ENCODE measurements around the gene PMPCA.
"Not testable (repeated sequence)": the region's sequence is repeated elsewhere in the genome, so short reads cannot be mapped to it uniquely, and the experiment has no call there.

The PMPCA gene

DNA sequence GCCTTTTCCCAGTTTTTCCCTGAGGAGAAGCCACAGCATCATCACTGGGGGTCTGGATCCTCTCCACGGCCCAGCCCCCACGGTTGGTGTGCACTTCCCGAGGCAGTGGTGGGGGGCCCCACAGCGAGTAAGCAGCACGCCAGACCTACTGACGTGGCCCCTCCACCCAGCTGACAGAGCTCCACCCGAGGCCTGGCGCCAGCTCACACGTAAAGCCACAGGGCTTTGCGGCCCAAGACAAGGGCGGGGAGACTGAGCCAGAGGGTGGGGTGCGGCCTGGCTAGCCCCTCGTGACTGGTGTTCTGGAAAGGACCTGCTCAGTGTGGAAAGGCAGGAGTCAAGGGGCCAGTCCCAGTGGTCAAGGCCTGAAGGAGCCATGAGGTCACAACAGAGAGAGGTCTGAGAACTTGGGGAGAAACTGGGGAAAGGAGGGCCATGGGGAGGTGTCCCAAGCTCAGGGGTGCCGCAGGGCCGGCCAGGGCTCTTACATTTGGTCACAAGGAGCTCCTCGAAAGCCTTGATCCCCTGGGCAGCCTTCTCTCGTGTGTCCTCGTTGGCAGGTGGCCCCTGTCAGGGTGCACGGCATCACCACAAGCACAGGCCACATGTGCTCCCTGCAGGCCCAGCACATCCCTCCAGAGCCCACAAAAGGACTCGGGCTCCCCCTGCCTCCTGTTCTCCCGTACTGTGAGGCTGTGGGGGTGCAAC lies 16.0 kb upstream of the PMPCA start:
- no peak for DNase-seq (ENCODE audit: low spot score)

DNA sequence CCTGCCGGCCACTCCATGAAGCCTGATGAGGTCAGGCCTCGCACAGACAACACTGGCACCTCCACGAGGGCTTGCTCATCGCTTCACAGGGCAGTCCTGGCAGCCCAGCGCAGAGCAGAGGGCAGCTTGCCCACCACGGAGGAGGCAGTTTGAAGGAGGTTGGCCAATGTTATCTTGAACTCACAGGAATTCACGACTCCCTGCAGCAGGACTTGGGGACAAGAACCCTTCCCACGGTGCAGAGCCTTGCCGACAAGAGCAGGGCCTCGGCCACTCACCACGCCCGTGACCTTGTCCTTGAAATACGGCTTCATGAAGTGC lies 15.5 kb upstream of the PMPCA start:
- DNase-seq (ENCODE audit: low spot score) = no peak

DNA sequence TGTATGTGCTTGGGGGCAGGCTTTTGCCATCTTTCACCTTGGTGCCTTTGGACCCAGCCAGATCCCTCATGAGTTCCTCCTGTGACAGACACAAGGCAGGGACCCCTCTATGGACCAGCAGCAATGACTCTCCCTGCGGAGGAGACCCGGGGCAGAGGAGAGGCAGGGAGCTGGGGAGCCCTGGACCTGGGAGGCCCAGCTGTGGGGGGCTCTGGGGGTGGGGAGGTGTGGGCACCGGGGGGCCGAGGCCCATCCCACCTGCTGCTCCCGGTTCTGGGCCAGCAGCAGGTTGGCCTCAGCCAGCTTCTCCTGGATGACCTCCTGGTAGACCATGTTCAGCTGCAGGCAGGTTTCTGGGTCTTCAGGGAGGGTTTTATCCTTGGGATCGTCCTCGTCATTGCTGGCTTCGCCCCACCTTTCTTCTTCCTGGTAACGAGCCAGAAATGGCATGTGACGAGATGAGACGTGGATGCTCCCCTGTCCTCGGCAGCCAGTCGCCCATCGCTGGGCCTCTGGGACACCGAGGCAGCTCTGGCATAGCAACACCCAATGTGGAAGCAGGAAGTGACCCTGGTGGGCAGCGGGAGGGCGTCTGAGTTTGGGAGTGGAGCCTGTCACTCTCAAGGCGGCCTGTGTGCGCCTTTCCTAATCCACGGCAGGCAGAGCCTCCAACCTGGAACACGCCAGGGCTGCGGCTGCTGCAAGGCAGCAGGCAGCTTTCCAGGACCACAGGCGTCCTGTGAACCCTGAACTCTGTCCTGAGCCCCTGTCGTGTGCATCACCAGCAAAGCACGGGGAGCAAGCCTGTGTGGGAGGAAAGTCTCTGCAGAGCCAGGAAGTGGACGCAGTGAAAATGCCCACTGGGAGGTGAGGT lies 14.9 kb upstream of the PMPCA start:
- DNase-seq (ENCODE audit: low spot score) = no peak

DNA sequence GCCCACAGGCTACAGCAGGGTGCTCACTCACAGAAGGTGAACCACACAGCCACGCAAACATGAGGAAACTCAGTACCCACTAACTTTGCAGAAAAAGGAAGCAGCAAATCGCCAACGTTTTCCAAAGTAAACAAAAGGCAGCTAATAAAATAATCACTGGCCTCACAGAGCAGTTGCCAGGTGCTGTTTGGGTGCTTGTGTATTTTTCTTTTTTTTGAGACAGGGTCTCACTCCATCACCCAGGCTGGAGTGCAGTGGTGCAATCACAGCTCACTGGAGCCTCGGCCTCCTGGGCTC lies 14.3 kb upstream of the PMPCA start:
- no peak for DNase-seq (ENCODE audit: low spot score)

DNA sequence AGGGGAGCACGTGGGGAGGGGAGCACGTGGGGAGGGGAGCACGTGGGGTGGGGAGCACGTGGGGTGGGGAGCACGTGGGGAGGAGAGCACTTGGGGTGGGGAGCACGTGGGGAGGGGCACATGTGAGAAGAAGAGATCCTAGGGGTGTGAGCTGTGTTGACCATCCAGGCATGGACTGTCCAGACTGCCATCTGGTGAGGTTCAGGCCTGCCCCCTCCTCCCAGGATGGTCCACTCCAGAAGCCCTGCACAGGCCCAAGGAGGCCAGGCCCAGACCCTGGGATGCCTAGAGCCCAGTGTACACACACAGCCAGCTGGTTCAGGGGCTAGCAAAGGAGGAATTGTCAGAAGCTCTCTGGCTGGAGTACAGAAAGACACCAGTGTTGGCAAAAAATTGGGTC lies 12.8 kb upstream of the PMPCA start:
- DNase-seq (ENCODE audit: low spot score) = no peak

DNA sequence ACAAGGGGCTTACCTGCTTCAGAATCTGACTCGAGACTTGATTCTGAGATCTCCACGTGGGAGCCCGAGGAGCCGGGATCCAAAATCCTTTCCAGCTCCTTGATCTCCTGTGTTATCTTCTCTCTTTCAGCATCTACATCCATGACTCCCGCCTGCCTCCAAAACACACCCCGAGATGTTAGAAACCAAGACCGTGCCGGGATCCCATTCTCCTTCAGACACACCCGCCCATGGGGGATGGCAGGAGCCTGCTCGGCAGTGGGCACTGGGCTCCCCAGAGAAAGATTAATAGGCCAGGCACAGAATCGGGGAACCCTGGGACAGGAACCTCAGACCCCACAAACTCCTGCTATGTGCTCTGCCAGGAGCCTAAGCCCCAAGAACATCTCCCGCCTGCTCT lies 12.2 kb upstream of the PMPCA start:
- no peak for DNase-seq (ENCODE audit: low spot score)

DNA sequence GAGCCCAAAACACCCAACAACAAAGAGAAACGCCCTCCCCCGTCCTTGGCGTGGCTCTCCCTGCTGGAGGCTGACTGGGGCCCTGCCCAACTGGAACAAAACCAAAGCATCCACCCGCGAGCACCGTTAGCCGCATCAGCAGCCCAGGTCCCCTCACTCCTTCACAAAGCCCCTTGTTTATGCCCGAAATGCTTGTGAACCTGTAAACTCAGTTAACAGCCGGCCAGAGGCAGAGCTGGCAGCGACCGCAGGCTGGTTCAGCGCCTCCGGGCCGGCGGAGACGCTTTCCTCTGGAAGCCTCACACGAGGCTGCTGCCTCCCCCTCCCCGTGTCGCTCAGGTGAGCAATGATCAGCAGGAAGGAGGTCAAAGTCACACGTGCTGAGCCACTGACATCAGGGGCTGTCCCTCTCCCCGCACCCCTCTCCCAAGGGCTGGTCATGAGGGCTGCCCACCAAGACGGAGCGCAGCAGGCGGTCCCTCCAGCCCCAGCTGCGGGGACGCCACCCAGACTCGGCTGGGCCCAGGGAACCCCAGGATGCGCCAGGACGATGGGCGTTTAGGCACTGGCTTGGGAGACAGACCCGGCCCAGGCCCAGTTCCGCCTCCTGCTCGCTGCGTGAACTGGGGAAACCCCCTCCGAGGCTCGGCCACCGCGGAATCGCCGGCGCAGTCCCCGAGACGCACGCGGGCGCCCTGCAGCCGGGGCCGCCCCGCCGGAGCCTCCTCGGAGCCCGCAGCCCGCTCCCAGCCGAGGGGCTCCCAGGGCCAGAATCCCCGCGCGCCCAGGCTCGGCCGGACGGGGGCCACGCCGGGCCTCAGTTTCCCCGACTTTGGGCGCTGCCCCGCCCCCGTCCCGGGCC lies 11.1 kb upstream of the PMPCA start:
- DNase-seq (ENCODE audit: low spot score) = peak; percentile 76

DNA sequence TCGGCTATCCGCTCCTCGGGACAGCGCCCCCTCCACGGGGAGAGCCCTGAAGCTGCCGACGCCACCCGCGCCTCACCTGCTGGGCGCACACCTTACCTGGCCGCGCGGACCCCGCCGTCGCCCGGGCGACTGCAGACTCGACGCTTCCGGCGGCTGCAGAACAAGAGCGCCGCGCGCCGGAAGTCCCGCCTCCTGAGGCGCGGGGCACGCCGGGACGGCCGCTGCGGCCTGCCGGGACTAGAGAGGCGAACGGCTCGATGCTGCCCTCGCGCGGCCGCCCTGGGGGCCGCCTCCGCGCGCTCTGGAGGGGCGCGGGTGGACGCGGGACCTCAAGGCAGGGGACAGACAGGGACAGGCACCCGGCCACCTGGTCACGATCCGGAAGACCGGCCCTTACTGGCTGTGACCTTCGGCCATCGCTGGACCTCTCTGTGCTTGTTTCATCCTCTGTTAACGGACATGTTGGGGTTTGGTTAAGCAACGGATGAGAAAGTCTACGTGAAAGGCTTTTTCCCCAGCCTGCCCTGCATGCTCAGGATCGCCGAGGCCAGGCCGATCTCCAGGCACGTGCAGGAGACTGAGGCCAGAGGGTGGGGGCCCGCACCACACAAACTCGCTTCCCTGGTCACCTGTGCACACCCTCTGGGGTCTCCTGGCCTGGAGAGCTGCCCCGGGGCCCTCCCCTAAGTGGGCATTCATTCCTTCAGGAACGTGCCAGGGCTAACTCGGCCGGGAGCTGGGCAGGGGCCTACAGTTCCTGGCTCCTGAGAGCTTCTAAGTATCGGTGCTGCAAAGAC lies 10.2 kb upstream of the PMPCA start, which contains the start of gene SNAPC4:
Gene SNAPC4, minus strand, starts transcription at position 133 of the 797 bp plus-strand sequence. CDS start 1,742 bp downstream, outside the sequence.
- peak; percentile 98 for DNase-seq (ENCODE audit: low spot score)

DNA sequence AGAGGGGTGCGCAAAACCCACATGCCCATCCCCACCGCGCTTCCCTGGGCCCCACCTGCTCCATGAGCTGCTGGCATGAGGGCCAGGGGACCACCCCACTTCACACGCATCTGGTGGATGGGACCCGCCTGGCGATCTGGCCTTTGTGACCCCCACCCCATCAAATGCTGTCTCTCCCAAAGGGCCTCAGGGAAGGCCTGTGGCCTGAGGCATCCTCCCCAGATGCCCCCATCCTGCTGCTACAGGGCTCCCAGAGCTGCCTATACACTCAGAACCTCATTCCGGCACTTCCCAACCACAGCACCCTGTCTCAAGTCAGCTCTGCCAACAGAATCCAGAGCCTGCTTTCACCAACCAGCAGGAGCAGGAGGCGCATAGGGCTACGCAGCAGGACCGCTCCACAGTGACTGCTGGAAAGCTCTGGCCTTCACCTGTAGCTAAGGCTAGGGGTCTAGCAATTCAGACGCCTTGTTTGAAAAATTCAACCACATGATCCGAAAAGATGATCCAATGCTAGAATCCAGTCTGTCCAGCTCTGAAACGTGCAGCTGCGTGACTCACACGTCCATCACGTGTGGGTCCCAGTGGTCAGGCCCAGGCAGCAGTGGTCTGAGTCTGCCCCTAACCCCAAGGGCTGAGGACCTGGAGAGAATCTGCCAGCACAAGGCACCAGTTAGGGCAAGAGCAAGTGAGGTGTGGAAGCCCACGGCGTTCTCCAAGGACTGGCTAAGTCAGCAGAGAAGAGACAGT lies 9.1 kb upstream of the PMPCA start:
- no peak for DNase-seq (ENCODE audit: low spot score)

DNA sequence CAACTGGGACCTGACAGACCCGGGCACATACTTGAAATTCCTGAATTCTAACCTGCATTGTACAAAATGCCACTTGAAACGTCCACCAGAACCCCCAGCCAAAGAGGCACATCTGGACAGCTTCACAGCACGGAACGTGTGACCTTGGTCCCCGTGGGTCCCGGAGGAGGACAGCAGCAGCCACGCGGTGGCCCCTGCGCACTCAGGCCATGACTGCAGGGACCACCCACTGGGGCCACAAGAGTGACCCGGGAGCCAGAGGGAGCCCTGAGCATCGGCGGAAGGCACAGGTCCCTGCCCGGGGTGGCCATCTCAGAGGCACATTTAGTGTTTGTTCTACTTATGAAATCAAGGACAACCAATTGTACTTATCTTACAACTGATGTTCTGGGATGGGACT lies 8.4 kb upstream of the PMPCA start:
- no peak for DNase-seq (ENCODE audit: low spot score)

DNA sequence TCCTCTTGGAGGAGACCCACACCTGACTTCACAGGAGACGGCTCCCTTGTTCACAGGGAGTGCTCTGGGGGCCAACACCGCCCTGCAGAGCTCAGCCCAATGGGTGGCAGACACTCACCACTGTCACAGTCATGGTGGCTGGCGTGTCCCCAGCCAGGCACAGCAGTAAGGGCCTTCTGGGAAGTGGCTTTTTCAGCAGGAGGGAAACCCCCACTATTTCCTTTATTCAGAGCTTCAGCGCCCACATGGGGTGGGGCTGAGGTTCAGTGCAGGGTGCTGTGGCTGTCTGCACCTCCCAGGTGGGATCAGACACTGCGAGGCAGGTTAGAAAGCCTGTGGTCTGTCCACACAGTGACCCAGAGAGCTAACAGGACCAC lies 6.9 kb upstream of the PMPCA start:
- no peak for DNase-seq (ENCODE audit: low spot score)

DNA sequence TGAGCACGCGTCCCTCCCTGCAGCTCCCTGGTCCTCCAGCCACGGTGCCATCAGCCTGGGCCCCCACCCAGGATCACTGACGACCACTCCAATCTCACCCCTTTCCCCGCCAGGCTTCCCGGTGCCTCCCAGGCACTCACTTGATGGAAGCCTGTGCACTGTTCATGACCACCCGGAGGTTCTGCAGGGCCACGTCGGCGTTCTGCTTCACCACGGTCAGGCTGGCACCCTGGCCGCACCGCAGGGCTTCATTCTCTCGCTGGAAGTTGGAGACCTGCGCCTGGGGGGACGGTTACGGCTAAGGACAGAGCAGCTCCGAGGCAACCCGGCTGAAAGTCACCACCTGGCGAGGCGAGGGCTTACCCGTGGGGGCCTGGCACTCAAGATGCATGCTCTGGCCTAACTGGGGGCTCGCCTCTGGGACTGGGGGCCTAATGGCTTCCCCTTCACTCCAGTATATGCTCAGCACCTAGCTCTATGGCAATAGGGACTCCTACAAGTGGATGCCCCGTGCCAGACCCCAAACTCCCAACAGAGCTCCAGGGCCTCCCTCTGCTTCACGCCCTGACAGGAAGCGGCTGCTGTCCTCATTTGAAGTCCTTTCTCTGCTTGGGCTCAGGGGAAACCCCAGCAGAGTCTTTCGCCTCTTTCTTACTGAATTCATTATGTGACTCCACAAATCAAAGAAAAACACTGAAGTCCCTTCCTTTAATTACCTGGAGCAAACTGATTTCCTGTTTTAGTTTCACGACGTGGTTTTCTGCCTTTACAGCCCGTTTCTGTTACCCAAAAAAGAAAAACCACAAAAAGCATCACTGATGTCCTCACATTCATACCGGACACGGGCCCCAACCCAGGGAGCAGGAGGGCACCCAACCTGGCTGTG lies 6.3 kb upstream of the PMPCA start:
- no peak for DNase-seq (ENCODE audit: low spot score)

DNA sequence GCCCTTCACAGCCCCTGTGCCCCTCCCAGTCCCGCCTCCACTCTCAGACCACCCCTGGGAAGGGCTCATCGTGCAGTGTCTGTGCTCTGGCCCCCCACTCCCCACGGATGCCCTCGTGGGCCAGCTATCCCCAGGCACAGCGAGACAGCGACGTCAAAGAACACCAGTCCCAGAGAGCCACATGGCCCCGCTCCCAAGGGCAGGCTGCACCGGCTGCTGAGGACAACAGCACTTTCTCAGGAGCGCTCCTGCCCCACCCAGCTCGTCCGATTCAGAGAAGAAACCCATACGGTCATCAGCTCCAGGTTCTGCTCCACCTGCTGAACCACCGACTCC lies 5.7 kb upstream of the PMPCA start:
- no peak for DNase-seq (ENCODE audit: low spot score)

DNA sequence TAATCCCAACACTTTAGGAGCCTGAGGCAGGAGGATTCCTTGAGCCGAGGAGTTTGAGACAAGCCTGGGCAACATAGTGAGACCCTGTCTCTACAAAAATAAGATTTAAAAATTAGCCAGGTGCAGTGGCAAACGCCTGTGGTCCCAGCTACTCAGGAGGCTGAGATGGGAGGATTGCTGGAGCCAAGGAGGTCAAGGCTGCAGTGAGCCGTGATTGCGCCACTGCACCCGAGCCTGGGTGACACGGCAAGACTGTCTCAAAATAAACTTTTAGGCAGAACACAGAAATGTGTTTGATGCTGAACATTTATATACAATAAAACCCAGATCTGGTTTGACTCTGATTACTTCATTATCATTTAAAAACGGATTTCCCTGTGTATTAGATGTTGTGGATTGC lies 5.0 kb upstream of the PMPCA start:
- DNase-seq (ENCODE audit: low spot score) = no peak

DNA sequence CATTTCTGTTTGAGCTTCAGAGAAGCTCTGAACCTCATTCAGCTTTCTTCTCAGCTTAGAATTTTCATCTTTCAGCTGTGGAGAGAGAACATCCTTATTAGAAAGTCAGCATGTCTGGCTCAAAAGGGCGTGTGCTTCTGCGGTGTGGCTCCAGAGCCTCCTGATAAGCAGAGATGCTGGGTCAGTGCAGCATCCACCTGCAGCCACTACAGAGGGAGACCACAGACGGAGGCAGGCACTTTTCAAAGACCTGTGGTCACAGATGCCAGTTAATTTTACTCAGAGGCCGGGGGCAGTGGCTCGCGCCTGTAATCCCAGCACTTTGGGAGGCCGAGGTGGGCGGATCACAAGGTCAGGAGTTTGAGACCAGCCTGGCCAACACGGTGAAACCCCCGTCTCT lies 4.6 kb upstream of the PMPCA start:
- not testable (repeated sequence) for DNase-seq (ENCODE audit: low spot score)

DNA sequence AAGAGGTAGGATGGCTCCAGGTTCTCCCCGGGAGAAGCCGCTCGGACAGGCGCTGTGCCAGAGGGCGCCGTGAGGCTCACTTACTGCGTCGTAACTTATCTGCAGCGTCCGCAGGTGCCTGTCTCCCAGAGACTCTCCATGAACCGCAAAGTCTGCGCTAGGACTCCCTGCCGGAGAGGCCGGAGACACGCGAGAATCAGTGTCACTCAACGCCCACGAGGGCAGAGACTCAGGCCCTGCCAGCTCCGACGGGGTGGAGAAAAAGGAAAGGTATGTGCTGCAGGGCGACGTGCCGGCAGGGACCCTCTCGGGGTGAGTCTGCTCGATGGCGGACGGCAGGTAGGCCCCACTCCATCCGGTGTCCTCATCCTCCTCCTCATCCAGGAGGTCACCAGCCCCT lies 3.4 kb upstream of the PMPCA start:
- DNase-seq (ENCODE audit: low spot score) = not testable (repeated sequence)

DNA sequence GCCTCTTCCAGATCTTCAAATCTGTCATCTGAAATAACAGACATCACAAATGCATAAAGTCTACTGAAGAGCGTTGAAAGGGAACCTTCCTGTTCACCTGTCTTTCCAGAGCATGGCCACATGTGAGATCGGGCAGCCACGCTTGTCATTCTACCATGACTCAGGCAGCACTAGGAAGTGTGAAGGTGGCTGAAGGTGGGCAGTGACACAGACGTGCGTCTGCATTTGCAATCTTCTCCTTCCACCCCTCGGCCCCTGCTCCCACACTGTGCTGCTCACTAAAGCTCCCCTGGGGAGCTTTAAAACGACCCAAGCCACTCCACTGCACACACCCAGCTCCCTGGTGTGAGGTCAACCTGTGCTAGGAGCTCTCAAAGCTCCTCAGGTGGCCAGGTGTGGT lies 2.5 kb upstream of the PMPCA start:
- no peak for DNase-seq (ENCODE audit: low spot score)

DNA sequence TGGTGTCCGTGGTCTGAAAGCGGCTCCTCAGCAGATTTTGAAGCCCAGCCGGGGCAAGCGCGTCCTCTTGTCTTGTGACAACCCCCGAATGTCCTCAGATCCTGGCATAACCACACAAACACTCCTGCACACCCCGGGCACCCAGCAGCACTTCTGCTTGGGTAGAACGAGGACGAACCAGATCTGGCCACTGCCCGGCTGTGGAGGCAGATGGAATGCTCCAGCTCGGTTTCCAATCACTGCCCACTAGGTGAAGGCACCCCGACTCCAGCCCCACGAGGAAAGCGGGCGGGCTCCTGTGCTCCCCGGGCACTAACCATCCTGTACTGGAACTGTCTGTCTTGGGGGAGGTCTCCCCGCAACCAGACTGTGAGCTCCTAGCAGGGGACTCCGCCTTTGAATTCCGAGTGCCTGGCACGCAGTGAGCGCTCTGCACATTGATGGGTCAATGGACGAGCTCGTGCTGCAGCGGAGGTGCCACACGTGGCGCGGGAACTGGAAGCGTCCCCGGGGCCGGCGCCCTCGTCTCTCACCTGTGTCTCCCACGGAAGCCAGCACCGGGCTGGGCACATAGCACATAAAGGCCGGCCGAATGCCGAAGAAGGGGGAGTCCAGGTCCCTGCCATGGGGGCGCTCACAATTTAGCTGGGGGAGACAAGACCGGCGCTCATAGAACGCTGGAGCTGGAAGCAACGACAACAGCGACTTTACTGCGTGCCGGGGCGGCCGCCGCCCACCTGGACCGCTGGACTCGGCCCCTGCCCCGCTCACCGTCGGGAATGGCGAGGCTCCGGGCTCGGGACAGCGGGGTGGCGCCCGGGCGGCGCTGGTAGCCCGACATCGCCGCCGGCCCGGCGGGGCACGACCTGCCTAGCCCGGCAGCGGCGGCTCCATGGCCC lies 652 bp upstream of the PMPCA start:
- DNase-seq (ENCODE audit: low spot score) = peak; percentile 81

DNA sequence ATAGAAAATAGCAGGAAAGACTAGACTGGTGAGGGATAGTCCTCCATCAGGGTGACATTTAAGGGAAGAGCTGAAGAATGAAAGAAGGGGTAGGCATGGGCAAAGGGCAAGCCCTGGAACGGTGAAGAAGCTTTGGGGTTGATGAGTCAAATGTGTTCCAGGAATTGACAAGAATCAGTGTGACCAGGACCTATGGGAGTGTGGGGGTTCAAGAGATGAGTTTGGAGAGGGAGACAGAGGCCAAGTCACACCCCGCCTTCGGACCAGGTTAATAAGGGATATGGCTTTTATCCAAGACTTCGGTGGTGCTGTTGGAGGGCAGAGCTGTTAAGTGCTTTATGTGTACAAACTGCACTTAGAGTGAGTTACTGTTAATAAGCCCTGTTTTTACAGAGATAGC lies 920 bp downstream of the PMPCA start:
- DNase-seq (ENCODE audit: low spot score) = no peak
